Tibial nerve (tissue), 4 donors: ENCODE data around the gene RAPH1.

Experiments
- CTCF ChIP-seq, 5 experiments: fragments of 200-600 bp in 3 of 5; fragments of 450-650 bp in 2 of 5; sonication (generic) in 3 of 5; IDR thresholded peaks; one replicate each; pipeline ENCODE4 v1.5.1; 2016 to 2019; ENCODE audit warnings: antibody characterized with exemption in 5 of 5, mild to moderate bottlenecking in 3 of 5, moderate library complexity in 2 of 5
- EP300 ChIP-seq, 2 donors: sonication (generic); formaldehyde crosslinking; IDR thresholded peaks; one replicate each; pipeline ENCODE4 v1.6.1; 2017; ENCODE audit warnings: antibody characterized with exemption in 2 of 2, mild to moderate bottlenecking in 1 of 2
- POLR2A ChIP-seq, 2 donors: fragments of 450-650 bp; IDR thresholded peaks; one replicate each; pipeline ENCODE4 v1.6.1; 2017; ENCODE audit warnings: antibody characterized with exemption in 2 of 2, mild to moderate bottlenecking in 2 of 2, moderate library complexity in 2 of 2

GRCh38 chr2:203550266-203550665 is 15.2 kb upstream of the RAPH1 start:
- TF ChIP-seq POLR2A (IDR thresholded peaks at IDR 0.05) (no peak), CTCF (IDR thresholded peaks at IDR 0.05) (no peak), EP300 (IDR thresholded peaks at IDR 0.05) (peak in 1 of 2 donors; percentile 31)
